IPS-11a (cell line): ENCODE measurements around the gene IL4I1.
"Not testable (repeated sequence)": the region's sequence is repeated elsewhere in the genome, so short reads cannot be mapped to it uniquely, and the experiment has no call there.

Experiments
- H3K4me3 ChIP-seq: one replicate; pipeline ENCODE4 v1.5.1; 2013; ENCODE audit warnings: low read depth, low read length, control low read depth

Gene IL4I1

DNA sequence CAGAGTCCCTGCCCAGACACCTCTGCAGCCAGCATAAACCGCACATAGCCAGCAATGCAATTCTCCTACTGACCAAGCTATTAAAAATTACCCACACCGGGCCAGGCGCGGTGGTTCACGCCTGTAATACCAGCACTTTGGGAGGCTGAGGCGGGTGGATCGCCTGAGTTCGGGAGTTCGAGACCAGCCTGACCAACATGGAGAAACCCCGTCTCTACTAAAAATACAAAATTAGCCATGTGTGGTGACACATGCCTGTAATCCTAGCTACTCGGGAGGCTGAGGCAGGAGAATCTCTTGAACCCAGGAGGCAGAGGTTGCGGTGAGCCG, 28.2 kb upstream of the IL4I1 start:
- H3K4me3 ChIP-seq, result not testable (repeated sequence)

DNA sequence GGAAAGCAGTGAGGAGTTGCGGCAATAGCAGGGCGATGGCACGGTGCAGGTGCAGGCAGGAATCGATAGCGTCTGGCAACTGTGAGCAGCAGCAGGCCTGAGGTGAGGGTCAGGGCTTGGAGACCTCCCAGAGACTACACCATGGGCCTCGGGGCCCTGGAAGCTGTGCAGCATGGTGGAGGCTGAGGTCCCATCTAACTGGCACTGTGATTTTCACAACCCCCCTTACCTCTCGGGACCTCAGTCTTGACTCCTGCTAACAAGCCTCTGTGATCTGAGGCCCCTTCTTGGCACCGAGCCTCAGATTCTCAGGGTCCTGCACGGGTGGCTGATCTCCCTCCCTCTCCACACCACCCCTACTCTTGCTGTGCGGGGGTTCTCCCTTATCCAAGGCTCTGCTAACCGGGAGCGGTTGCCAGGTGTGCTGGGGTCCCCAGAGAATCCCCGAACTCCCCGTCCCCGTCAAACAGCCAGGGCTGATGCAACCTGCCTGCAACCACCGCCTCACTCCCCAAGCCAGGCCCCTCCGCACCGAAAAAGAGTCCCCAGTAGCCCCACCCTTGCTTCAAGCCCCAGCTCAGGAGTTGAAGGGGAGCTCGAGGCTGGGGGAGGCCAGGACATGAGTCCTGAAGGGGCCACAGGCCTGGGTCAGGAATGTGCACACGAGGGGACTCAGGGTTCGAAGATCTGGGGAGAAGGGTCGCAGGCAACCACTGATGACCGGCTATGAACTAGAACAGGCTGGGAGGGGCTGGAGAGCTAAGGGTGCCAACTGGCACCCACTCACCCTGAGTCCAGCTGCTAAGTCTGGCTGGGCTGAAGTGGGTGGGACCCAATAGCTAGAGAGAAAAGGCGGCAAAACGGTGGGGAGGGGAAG, 27.6 kb upstream of the IL4I1 start:
- no peak overlapping the region for H3K4me3 ChIP-seq

DNA sequence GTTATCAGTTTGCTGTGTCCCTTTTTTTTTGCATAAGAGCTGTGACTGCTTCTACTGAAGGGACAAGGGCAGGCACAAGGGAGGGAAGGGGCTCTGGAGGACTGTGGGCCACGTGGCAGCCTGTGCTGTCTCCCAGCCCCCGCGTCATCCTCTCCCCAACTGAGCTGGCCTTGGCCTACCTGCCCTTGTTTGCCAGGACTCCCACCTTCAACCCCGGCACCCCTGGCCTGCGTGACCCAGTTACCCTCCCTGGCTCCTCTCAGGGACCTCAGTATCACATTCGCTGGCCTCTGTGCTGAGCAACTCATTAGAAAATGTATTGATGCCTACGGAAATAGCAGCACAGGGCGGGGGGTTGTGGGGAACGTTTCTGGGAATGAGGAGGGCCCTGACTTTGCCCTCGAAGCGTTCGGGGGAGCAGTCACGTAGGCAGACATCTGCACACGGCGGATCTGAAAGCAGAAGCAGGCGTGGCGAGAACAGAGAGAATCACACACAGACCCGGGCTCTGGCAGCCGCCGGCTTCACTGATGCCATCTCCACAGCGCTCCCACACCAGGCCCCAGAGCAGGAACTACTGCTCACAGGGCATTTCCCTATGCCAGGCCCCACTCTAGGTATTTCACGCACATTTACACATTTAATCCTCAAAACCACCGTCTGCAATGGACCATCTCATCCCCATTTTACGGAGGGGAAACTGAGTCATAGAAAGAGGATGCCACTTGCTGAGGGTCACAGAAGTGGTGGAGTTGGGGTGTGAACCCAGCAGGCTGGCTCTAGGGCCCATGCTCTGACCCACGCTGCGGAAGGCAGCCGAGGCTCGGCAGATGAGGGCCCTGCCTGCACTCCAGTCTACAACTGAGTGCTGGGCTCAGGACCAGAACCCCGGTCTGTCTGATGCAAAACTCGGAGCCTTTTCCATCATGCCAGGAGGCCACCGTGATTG, 26.6 kb upstream of the IL4I1 start:
- no peak overlapping the region for H3K4me3 ChIP-seq

DNA sequence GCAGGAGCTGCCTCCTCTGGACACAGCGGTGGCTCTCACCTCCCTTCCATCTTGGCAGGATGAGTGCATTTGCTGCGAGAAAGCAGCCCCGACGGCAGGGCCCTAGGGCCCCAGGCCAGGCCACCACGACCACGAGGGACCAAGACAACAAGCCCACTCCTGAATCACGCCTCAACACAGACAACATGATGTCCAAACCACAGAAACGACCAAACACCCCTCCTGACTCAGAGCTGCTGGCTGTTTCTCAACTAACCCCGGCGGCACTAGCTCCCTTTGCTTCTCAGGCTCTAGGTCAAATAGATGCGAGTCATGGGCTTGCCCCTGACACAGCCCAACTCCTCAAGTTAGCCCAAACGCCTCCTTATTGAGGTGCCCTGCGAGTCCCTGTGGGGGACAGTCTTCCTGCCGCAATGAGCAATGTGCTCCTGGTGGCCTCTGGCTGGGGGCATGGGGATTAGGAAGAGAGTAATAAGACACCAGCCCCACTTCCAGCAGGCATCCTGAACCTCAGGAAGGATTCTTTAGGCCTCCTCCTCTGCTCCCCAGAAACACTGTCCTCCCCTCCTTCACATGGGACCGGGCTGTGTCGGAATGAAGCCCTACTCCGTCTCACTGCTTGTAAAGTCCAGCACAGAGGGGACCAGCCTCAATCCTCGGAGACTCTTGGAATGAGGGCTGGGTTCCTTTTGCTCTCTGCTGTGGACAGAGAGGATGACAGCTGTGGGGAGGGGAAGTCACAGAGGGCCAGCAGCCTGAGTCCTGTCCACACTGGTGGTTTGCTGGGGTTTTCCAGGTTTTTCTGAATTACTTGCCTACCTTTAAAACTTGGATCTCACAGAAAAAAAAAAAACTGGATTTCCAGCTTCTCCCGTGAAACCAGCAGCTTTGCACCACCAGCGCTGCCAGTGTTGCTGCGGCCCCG, 25.4 kb upstream of the IL4I1 start:
- H3K4me3 ChIP-seq, result no peak overlapping the region

DNA sequence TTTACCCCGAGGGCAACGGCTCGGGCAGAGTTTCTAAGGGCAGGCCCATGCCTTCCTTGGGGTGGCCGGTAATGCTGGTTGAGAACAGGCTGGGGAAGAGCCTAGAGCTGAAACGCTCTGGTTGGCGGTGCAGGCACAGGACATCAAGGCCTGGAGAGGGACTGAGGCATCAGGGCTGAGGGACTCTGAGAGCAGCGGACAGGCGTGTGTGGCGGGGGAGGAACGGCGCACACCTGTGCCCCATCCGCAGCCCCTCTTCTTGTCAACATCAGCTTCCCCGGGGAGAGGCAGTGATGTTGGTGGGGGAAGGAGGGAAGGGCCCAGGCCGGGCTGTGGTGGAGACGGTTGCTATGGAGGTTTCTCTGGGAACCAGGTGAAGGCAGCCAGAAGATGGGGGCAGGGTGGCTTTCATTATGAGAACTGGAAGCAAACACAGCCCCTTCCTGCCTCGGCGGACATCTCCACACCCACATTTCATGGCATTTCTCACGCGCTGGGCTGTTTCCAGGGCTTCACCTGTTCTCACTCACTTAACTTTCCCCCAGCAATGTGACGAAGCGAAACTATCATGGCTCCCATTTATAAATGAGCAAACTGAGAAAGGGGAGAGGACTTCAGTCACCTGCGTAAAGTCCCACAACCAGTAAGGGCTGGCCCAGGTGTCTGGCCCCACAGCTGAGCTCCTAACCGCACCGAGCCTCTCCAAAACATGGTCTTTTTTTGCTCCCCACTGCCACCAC, 24.1 kb upstream of the IL4I1 start:
- no peak overlapping the region for H3K4me3 ChIP-seq

DNA sequence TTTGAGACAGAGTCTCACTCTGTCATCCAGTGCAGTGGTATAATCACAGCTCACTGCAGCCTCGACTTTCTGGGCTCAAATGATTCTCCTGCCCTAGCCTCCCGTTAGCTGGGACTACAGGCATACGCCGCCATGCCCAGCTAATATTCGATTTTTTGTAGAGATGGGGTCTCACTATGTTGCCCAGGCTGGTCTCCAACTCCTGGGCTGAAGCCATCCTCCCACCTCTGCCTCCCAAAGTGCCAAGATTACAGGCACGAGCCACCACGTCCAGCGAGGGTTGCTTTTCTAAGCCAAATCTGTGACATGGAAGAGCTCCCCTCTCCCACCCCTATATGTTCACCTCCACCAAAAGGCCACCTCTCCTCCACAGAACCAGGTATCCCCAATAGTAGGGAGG, 21.4 kb upstream of the IL4I1 start:
- H3K4me3 ChIP-seq, result no peak overlapping the region

DNA sequence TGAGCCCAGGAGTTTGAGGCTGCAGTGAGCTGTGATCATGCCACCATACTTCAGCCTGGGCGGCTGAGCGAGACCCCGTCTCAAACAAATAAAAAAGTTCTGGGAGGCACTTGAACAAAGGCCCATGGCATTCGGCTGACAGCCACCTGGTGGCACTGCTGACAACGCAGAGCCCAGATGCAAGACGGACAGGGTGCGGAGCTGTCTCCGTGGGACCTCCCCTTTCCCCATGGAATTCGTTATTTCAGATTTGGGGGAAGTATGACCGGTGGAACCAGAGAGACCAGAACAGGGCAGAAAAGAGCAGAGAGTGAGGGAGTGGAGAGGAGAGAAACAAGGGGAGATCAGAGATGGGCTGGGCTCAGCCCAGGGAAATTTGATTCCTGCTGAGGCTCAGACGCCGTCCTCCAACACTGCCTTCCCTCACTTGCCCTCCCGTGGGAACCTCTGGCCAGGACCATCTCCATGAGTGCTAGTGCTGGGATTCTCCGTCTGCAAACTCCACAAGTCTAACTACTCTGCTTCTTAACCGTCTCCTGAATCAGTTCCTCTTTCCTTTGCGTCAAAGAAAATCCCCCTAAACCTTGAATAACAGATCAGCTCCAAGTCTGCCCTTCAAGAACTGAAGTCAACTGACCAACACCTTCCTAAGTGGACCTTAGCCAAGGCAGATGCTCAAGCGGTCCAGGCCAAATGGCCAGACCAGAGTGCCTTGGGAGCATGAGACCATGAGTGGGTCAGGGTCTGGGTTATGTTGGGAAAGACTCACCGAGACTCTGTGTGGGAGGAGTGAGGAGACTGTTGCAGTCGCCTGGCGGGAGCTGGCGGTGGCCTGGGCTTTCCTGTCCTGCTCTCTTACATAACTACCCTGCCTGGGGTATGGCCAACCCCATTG, 20.4 kb upstream of the IL4I1 start:
- no peak overlapping the region for H3K4me3 ChIP-seq

DNA sequence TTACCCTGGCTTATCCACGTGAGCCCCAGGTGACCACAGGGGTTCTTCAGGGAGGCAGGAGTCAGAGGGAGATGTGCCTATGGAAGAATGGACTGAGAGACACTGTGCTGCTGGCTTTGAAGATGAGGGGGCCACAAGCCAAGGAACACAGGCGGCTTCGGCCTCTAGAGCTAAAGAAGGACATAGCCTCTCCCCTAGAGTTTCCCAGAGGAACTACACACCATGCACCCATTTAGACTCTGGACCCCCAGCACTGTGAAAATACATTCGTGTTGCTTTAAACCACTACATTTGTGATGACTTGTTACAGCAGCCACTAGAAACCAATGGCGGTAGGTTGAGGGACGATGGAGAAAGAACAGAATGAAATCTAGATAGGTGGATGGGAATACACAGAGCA, 18.6 kb upstream of the IL4I1 start:
- no peak overlapping the region for H3K4me3 ChIP-seq

DNA sequence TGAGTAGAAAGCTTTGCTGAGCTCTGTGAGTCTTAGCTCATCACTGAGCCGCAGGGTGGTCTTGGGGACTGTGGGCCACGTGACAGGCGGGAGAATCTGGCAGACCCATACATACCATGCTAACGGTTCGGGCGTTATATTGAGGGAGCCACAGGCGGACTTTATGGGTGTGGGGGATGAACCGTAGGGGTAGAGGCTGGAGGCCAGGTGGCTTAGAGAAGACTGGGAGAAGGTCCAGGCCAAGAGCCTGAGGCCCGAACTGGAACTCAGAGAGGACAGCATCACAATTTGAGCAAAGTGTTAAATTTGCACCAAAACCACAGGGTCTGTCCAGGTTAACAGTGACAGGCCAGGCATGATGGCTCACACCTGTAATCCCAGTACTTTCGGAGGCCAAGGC, 17.0 kb upstream of the IL4I1 start:
- H3K4me3 ChIP-seq, result no peak overlapping the region

DNA sequence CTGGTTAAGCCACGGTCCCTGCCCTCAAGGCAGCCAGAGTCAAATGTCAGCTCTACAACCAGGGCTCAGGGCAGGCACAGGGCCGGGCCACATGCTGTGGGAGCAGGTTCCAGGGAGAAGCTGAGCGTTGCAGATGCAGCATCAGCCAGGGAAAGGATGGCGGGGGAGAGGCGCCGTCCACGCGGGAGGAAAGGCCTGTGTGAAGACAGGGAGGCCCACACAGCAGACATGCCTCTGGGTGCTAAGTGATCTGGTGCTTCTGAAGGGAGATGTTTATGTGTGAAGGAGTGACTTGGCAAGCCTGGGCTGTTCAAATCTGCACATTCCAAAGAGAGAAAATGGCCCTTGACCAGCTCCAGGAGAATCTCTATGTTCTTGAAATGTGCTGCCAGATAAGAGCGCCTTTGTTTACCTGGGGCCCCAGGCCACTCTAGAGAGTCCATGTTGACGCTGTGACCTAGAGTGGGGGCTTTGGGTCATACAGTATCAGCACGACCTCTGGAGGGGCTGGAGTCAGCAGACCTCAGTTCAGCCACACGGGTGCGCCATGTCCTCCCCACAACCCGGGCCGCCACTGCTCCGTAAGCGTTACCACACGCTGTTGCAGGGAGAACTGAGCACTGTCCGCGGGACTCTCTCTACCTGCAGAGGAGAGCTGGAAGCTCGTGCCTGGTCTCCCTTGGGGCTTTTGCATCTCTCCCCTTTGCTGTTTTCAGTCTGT, 16.4 kb upstream of the IL4I1 start:
- H3K4me3 ChIP-seq, result no peak overlapping the region

DNA sequence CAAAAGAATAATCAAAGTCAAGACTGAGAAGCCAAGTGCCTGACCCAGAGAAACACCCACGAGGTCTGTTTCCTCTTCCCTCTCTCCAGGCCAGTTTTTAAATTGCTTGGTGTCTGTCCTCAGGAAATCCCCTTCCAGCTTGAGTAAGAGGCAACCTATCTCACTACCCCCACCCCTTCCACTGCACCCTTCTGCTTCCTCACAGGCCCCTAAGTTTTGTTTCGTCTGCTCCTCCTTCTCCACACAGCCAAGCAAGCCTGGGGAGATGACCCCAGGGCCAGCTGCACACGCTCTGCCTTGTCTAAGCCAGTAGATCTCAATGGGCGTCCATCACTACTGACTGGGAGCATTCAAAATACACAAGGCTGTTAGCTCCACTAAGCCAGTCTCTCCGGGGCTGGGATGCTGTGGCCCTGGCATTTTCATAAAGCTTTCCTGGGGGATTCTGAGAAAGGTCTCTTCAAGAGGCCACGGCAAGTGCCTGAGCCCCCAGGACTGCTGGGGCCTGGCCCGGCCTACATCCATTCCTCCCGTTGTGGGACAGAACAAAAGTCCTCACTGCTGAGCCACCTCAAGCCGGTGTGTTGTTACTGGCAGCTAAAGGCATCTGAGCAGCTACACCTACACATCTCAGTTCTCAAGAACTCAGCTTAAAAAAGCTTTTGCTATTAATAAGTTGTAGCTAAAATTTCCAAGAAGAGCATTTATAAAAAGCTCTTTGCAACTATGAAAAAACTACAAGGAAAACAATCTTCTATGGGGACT, 14.9 kb upstream of the IL4I1 start:
- no peak overlapping the region for H3K4me3 ChIP-seq

DNA sequence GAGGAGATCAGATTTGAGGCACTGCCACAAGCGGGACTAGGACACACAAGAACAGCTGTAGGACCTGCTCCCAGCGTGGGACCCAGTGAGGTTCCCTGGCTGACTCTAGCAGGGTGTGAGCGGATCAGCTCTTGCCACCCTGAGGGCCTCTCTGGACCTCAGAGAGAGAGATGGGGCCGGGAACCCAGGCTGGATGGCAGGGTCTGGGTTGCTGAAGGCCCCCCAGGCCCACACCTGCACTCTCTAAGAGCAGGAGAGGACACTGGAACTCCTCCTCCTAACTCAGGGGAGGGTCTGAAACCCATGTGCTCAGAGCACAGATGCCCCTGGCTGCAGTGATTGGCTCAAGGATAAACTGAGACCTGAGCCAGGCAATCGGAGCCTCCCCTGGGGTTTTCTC, 13.5 kb upstream of the IL4I1 start:
- no peak overlapping the region for H3K4me3 ChIP-seq

DNA sequence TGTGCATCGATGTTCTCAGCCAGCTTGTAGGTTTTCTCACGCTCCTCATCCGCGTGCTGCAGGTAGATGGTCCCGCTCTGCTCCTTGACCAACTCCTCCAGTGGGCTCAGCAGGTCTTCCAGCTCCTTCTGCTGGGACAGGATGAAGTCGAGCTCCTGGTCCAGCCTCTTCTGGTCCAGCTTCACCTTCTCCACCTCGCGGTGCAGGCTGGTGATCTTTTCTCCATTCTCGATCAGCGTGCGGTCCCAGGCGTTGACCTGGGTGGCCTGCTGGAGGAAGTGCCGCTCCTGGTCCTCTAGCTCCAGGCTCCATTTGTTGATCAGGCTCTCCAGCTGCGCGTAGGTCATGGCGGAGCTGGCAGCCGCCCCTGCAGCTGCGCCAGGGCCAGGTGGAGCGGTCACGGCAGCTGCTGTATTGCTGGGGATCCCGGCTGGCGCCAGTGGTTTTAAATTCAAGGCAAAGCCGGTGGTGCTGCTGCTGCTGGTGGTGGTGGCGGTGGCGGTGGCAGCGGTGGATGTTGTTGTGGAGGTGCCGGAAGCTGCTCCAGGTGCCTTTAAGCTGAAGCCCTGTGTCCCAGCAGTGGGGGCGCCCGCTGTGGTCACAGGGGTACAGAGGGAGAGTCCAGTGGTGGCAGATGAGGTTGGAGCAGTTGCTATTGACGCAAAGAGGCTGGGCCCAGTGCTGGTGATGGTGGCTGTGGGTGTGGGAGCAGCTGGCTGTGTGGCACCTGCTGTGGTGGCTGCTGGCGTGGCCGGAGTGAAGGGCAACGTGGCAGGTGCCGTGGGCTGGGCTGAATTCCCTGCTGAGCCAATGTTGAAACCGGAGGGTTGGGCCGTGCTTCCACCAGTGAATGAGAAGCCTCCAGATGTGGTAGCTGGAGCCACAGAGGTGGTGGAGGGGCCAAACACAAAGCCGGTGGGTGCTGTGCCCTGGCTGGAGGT, 12.1 kb upstream of the IL4I1 start:
- H3K4me3 ChIP-seq, result no peak overlapping the region

DNA sequence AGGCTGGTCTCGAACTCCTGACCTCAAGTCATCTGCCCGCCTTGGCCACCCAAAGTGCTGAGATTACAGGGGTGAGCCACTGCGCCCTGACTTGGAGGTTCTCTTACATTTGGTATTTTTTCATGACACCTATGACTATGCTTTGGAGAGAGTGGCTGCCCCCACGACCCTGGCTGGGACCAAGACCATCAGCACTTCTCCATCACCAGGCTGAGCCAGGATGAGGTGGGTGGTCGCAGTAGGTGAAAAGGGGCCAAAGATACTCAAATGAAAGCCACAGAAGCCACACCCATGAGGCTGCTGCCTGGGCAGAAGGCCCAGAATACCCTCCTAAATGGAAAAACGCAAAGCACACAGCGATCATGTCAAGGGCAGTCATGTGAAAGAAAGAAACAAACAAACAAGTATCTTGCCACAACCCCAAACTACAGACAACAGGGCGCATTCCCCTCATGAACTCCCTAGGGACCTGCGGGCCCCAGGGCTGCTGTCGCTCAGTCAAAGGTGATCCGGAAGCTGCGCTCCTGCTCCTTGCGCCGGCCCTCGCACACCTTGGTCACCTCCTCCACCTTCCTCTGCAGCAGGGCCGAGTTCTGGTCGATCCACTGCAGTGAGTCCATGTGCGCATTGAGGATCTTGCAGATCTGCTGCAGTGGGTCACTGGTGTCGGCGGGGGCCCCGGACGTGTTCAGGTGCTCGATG, 11.2 kb upstream of the IL4I1 start:
- no peak overlapping the region for H3K4me3 ChIP-seq

DNA sequence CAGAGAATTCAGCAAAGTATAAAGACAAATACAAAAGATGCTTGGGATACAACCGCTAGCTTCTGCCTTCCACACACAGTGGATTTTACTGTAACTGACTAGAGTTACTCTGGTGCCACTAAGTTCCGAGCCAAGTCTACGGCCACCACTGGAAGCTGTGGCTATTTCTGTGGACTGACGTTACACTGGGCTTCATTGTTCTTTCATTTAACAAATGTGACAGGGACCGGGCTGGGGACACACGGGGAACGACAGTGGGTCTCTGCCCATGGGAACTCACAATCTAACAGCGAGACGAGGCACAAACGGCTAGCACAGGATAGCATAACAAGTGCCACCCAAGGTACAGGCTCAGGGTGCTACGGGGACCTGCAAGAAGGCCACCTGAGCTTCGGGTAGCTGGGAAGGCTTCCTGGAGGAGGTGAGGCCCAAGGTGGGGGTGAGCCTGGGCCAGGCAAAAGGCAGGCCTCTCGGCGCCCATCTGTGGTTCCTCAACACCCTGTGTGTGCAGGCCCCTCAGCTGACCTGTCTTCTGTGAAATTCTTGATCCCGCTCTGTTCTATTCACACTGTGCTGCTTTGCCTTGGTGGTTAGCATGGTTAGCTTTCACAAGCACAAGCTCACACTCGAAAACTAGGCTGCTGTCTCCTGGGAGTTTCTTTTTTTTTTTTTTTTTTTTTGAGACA, 10.3 kb upstream of the IL4I1 start:
- H3K4me3 ChIP-seq, result no peak overlapping the region

DNA sequence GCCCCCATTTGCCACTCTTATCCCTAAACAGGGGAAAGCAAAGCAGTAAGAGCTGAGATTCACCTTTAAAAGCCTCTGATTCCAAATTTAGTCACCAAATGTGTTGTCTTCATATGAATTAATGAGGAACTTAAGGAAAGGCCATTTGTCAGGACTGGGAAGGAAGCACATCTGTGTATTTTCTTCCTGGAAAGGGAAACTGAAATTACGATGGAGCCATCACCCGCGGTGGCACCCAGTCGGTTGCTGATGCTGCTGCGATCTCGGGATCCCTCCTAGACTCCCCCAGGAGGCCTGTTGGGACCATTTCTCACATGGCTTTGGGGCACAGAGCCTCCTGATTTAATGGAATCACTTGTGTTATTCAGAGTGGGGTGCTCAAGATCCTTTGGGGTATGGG, 7.4 kb upstream of the IL4I1 start:
- H3K4me3 ChIP-seq, result no peak overlapping the region
